ENCODE measurements around the gene POP4. TPM values are rescaled to one million over a fixed set of nuclear protein-coding genes. Genes with fewer than 3 reads are reported as not detected.

Gene POP4
- total and polyA plus RNA-seq, 2 of the 8 experiments (the other 6 are each of a cell fraction or from before 2014, with no cell fraction given): 29.1 to 41.5 TPM

DNA sequence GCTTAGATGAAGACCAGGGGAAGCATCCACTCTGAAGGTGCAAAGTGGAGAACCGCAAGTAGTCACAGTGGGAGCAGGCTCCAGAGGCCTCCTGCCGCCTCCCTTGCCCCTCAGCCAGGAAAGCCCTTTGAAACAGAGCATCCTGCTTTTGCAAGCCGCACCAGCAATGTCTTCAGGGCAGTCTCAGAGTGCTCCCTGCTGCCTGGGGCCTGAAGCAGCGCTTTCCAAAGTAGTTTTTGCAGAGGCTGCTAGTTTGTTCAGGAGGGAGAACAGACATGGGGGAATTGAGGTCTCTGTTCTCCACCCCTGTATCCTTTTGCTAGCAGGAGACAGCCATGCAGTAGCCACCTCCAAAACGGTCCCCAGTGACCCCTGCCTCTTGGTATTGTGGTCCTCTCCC, 15.8 kb upstream of the POP4 start (continued):
- TF ChIP-seq RFX5 (IDR thresholded peaks at IDR 0.05; ENCODE audit: borderline replicate concordance, low read depth, low read length): no peak
